HL-60 (cell line): ENCODE data around the gene KLHL11.
A peak's percentile ranks its signal among the peaks of the same experiment; 100 is the strongest.

Source experiments
- DNase-seq, 2 experiments: peaks; one replicate each; pipeline ENCODE4 v3.0.0-alpha.2; 2010 to 2020; ENCODE audit warnings: low read depth in 1 of 2, low spot score in 1 of 2
- H3K27ac ChIP-seq: fragments of 250-450 bp; sonication (Bioruptor Pico); replicated peaks from 2 replicates; pipeline ENCODE4 v1.5.1; 2020; ENCODE audit warnings: mild to moderate bottlenecking, moderate library complexity
- H3K27me3 ChIP-seq: fragments of 250-450 bp; sonication (Bioruptor Pico); 2 replicates; pipeline ENCODE4 v1.5.1; 2021; ENCODE audit warnings: mild to moderate bottlenecking, moderate library complexity; ENCODE audit not compliant: insufficient read depth, poor library complexity, severe bottlenecking
- H3K4me3 ChIP-seq: replicated peaks from 2 replicates; pipeline ENCODE4 v1.5.1; 2011; ENCODE audit warnings: mild to moderate bottlenecking, control low read depth, low read length; ENCODE audit not compliant: insufficient read depth
- CTCF ChIP-seq: IDR thresholded peaks from one replicate; pipeline ENCODE4 v1.5.1; 2011; ENCODE audit warnings: low read length, control low read depth, inconsistent platforms; ENCODE audit not compliant: insufficient read depth
- GABPA ChIP-seq: IDR thresholded peaks from 2 replicates; pipeline ENCODE4 v1.6.1; 2012; ENCODE audit warnings: low read depth
- POLR2AphosphoS5 ChIP-seq: IDR thresholded peaks from 2 replicates; pipeline ENCODE4 v1.6.1; 2012; ENCODE audit warnings: low read depth
- REST ChIP-seq: IDR thresholded peaks from 2 replicates; pipeline ENCODE4 v1.6.1; 2012; ENCODE audit warnings: low read depth; ENCODE audit not compliant: insufficient replicate concordance
- SPI1 ChIP-seq: IDR thresholded peaks from 2 replicates; pipeline ENCODE4 v1.6.1; 2012; ENCODE audit warnings: low read depth, mild to moderate bottlenecking, borderline replicate concordance

Gene KLHL11

GRCh38 chr17:41821776-41822175 lies 43.4 kb downstream of the KLHL11 start:
- H3K27me3 ChIP-seq, result no peaks in the 10 kb centered on the region
- no peak for TF ChIP-seq GABPA
- H3K4me3 ChIP-seq, result no peak overlapping the region
- H3K27ac ChIP-seq, result no peak overlapping the region
- no peak for DNase-seq

- Histone ChIP-seq H3K27me3 (peaks cover 3% of the 10 kb centered on the region), H3K4me3 (no peak overlapping the region), H3K27ac (no peak overlapping the region)
- TF ChIP-seq SPI1, result no peak
- TF ChIP-seq CTCF, result no peak
- TF ChIP-seq POLR2AphosphoS5, result no peak
- no peak for TF ChIP-seq GABPA
- TF ChIP-seq REST, result no peak
- DNase-seq, result no peak
These were observed 47.2 kb downstream of the KLHL11 start for GRCh38 chr17:41818024-41818423.

- Histone ChIP-seq H3K27ac (no peak overlapping the region), H3K4me3 (no peak overlapping the region), H3K27me3 (peaks cover 8% of the 10 kb centered on the region)
- no peak for DNase-seq
- TF ChIP-seq REST, result no peak
- TF ChIP-seq SPI1, result no peak
- TF ChIP-seq POLR2AphosphoS5, result no peak
These were observed 48.4 kb downstream of the KLHL11 start for GRCh38 chr17:41816637-41817320.

DNA sequence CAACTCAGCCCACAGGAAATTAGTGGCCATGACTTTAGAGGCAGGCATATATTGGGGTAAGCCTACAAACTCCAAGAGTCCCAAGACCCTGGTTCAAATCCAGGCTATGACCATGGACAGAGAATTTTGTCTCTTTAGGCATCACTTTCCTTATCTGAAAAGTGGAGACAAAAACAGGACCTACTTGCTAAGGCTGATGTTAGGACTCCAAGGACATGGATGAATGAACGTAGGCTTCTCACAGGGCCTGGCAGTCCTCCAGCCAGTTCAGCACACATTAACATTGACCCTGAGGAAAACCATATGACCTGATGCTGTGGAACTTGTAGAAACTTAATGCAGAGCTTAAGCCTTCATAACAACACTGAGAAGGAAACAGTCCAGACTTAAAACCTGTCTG lies 51.0 kb downstream of the KLHL11 start:
- Histone ChIP-seq H3K4me3 (no peak overlapping the region), H3K27ac (no peak overlapping the region), H3K27me3 (peaks cover 18% of the 10 kb centered on the region)
- no peak for DNase-seq
- TF ChIP-seq SPI1 (no peak), REST (peak; percentile 37)

DNA sequence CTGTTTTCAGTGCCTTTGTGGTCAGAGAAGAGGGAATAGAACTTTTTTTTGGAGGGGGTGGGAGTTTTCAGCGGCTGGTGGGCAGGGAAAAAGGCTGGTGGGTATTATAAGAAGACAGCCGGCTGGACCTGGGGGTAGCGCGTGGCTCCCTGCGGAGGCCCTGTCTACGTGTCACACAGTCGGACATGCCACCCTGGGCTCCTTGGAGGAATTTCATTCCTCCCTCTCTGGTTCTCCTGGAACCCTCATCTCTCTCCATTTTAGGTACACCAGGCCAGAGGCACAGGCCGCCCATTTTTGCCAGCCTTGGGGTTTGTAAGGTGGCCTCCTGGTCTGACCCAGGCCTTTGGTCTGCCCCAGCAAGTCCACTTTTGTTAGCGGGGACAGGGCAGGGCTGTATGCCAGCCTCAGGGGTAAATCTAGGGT lies 51.5 kb downstream of the KLHL11 start:
- no peak for TF ChIP-seq GABPA
- no peak overlapping the region for H3K4me3 ChIP-seq
- peaks cover 20% of the 10 kb centered on the region for H3K27me3 ChIP-seq
- no peak overlapping the region for H3K27ac ChIP-seq
- DNase-seq, result no peak
